NOMO-1 treated with dmso at 0.1 percent for 144 hours (cell line): ENCODE data around the gene HNRNPH3.
"Not testable (repeated sequence)": the region's sequence is repeated elsewhere in the genome, so short reads cannot be mapped to it uniquely, and the experiment has no call there.

Source experiments
- DNase-seq: peaks from one replicate; lab custom pipeline; 2025; ENCODE audit not compliant: unreplicated experiment; lab: John Stamatoyannopoulos, UW

The HNRNPH3 gene

GRCh38 chr10:68331455-68332258 is at the start of gene HNRNPH3:
HNRNPH3 (plus strand) TSS chr10:68332064; CDS start chr10:68337222, 5,158 bp downstream.
- peak; percentile 92 for DNase-seq

GRCh38 chr10:68284062-68285001 is 47.5 kb upstream of the HNRNPH3 start:
- DNase-seq: no peak

- no peak for DNase-seq
Observed at GRCh38 chr10:68288717-68289116, 43.1 kb upstream of the HNRNPH3 start.

GRCh38 chr10:68290736-68291135 is 41.1 kb upstream of the HNRNPH3 start:
- DNase-seq: no peak

- no peak for DNase-seq
Observed at GRCh38 chr10:68296843-68297663, 34.8 kb upstream of the HNRNPH3 start.

GRCh38 chr10:68301301-68301700 is 30.6 kb upstream of the HNRNPH3 start:
- no peak for DNase-seq

GRCh38 chr10:68301790-68302502 is 29.9 kb upstream of the HNRNPH3 start:
- peak; percentile 21 for DNase-seq

GRCh38 chr10:68302503-68302823 is 29.4 kb upstream of the HNRNPH3 start:
- no peak for DNase-seq

GRCh38 chr10:68302871-68303270 is 29.0 kb upstream of the HNRNPH3 start:
- DNase-seq: no peak

- DNase-seq: no peak
Observed at GRCh38 chr10:68303849-68304412, 27.9 kb upstream of the HNRNPH3 start.

- no peak for DNase-seq
Observed at GRCh38 chr10:68305854-68306253, 26.0 kb upstream of the HNRNPH3 start.

GRCh38 chr10:68310531-68310930 is 21.3 kb upstream of the HNRNPH3 start:
- no peak for DNase-seq

GRCh38 chr10:68314930-68315329 is 16.9 kb upstream of the HNRNPH3 start:
- not testable (repeated sequence) for DNase-seq

GRCh38 chr10:68315582-68315981 is 16.3 kb upstream of the HNRNPH3 start:
- DNase-seq: no peak

GRCh38 chr10:68318331-68319059 is 13.4 kb upstream of the HNRNPH3 start:
- DNase-seq: no peak

- DNase-seq: not testable (repeated sequence)
Observed at GRCh38 chr10:68324396-68324795, 7.5 kb upstream of the HNRNPH3 start.

GRCh38 chr10:68327889-68328786 is 3.7 kb upstream of the HNRNPH3 start:
- peak; percentile 78 for DNase-seq

- DNase-seq: no peak
Observed at GRCh38 chr10:68329506-68329861, 2.4 kb upstream of the HNRNPH3 start.
